Hair follicular keratinocyte (primary cell): ENCODE data around the gene CSGALNACT2. TPM values are rescaled to one million over a fixed set of nuclear protein-coding genes. Genes with fewer than 3 reads are reported as not detected.

Experiments
- total RNA-seq: library from RNA; depleted of rRNA; stranded (reverse); fragments of >200 nt; gene quantifications from 2 replicates; pipeline ENCODE4 v1.2.3, GENCODE V29; 2015

CSGALNACT2 gene, protein sequence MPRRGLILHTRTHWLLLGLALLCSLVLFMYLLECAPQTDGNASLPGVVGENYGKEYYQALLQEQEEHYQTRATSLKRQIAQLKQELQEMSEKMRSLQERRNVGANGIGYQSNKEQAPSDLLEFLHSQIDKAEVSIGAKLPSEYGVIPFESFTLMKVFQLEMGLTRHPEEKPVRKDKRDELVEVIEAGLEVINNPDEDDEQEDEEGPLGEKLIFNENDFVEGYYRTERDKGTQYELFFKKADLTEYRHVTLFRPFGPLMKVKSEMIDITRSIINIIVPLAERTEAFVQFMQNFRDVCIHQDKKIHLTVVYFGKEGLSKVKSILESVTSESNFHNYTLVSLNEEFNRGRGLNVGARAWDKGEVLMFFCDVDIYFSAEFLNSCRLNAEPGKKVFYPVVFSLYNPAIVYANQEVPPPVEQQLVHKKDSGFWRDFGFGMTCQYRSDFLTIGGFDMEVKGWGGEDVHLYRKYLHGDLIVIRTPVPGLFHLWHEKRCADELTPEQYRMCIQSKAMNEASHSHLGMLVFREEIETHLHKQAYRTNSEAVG
- total RNA-seq, result 7.7 and 12.7 TPM in 2 replicates

DNA sequence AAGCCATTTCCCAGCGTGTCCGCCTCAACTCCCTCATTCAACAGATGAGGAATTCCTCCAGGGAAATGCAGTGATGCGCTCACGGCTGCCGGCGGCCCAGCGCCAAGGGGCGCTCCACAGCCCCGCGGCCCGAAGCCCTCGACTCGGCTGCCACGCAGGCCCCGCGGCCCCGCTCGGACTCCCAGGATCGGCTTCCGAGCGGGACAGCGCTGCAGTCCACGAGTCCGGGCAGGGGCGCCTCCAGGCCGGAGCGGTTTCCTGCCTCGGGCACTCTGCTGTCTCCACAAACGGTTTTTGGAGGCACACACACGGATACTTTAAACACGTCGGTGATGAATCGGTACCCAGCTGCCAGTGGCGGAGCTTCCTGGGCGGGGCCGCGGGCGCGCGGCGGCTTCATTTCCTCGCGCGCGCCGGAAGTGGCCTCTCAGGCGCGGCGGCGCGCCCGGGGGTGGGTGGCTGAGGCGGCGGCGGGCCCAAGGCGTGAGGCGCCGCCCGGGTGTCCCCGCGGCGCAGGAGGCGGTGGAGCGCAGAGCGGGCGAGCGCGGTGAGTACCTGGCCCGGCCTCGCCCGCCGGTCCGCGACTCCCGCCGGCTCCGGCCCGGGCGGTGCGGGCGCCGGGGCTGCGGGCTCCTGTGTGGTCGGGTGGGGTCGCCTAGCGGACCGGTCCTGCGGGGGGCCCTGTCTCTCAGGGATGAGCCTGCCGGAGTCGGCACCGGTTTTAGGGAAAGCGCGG is at the start of gene CSGALNACT2:
TSS of gene CSGALNACT2 (plus strand) at position 425 of the 736 bp plus-strand sequence. CDS start 16,705 bp downstream, outside the sequence.

Other genes with a start within 250 kb of the CSGALNACT2 start
- 0.11 and 2.5 TPM in 2 replicates for gene RET, start 61.4 kb upstream of the CSGALNACT2 start, total RNA-seq
- gene RASGEF1A, start 128.6 kb downstream of the CSGALNACT2 start, total RNA-seq, result 13.7 and 30.4 TPM in 2 replicates
- gene FXYD4, start 233.2 kb downstream of the CSGALNACT2 start, total RNA-seq, result not detected in 2 replicates